ENCODE results near the gene TMEM119. TPM values are rescaled to one million over a fixed set of nuclear protein-coding genes. Genes with fewer than 3 reads are reported as not detected.
"Not testable (repeated sequence)": the region's sequence is repeated elsewhere in the genome, so short reads cannot be mapped to it uniquely, and the experiment has no call there.

The TMEM119 gene
- total and polyA plus RNA-seq, 2 experiments from 2014 or later = 0.21 to 0.48 TPM

DNA sequence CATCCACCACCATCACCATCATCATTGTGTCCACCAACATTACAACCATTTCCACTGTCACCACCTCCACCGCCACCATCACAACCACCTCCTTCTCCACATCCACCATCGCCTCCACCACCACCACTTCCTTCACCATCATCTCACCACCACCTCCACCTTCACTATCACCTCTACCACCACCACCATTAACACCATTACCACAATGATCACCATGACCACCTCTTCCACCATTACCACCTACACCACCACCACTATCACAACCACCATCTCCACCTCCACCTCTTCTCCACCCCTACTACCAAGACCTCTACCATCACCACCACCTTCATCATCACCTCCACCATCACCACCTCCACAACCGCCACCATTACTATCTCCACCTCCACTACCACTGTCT, 19.1 kb downstream of the TMEM119 start:
- no peak overlapping the region for H3K27ac ChIP-seq
- H3K4me1 ChIP-seq (ENCODE audit: low read depth) = no peaks in the 10 kb centered on the region
- no peak for DNase-seq (ENCODE audit: low read depth in 1 of 2, low spot score in 1 of 2)
- no peak overlapping the region for H3K4me3 ChIP-seq
- TF ChIP-seq, protein P1, sequence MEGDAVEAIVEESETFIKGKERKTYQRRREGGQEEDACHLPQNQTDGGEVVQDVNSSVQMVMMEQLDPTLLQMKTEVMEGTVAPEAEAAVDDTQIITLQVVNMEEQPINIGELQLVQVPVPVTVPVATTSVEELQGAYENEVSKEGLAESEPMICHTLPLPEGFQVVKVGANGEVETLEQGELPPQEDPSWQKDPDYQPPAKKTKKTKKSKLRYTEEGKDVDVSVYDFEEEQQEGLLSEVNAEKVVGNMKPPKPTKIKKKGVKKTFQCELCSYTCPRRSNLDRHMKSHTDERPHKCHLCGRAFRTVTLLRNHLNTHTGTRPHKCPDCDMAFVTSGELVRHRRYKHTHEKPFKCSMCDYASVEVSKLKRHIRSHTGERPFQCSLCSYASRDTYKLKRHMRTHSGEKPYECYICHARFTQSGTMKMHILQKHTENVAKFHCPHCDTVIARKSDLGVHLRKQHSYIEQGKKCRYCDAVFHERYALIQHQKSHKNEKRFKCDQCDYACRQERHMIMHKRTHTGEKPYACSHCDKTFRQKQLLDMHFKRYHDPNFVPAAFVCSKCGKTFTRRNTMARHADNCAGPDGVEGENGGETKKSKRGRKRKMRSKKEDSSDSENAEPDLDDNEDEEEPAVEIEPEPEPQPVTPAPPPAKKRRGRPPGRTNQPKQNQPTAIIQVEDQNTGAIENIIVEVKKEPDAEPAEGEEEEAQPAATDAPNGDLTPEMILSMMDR (IDR thresholded peaks at IDR 0.05; ENCODE audit: low read depth, low read length) = no peak
- H3K36me3 ChIP-seq = no peaks in the 10 kb centered on the region
- H3K27me3 ChIP-seq = no peaks in the 10 kb centered on the region
- no peaks in the 10 kb centered on the region for H3K9me3 ChIP-seq (ENCODE audit: low read depth)

DNA sequence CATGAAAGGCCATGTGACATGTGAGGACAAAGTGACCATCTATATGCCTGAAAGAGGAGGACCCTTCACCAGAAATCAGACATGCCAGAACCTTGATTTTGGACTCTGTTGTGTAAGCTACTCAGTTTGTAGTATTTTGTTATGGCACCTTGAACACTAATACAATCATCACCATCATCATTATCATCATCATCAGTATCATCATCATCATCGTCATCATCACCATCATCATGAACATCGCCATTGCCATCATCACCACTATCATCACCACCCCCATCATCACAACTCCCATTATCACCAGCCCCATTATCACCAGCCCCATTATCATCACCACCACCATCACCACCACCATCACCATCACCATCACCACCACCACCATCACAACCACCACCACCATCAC, 19.6 kb downstream of the TMEM119 start:
- Histone ChIP-seq H3K4me3 (no peak overlapping the region), H3K27me3 (no peaks in the 10 kb centered on the region), H3K36me3 (no peaks in the 10 kb centered on the region), H3K27ac (no peak overlapping the region), H3K9me3 (ENCODE audit: low read depth) (no peaks in the 10 kb centered on the region), H3K4me1 (ENCODE audit: low read depth) (no peaks in the 10 kb centered on the region)
- TF ChIP-seq, protein P1 (IDR thresholded peaks at IDR 0.05; ENCODE audit: low read depth, low read length) = no peak
- DNase-seq (ENCODE audit: low read depth in 1 of 2, low spot score in 1 of 2) = no peak

DNA sequence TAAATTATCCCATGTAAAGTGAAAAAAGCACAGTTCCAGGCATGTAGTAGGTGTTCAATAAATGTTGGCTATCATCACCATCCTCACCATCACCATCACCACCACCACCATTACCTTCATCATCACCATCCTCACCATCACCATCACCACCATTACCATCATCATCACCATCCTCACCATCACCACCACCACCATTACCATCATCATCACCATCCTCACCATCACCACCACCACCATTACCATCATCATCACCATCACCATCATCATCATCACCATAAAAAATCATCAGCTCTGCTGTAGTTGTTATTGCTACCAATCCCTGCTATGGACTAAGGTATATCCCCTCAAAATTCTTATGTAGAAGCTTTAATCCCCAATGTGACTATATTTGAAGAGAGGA, 20.4 kb downstream of the TMEM119 start:
- H3K4me3 ChIP-seq = no peak overlapping the region
- TF ChIP-seq, protein P1 (IDR thresholded peaks at IDR 0.05; ENCODE audit: low read depth, low read length) = no peak
- no peaks in the 10 kb centered on the region for H3K9me3 ChIP-seq (ENCODE audit: low read depth)
- no peaks in the 10 kb centered on the region for H3K4me1 ChIP-seq (ENCODE audit: low read depth)
- no peak for DNase-seq (ENCODE audit: low read depth in 1 of 2, low spot score in 1 of 2)
- no peak overlapping the region for H3K27ac ChIP-seq
- no peaks in the 10 kb centered on the region for H3K36me3 ChIP-seq
- no peaks in the 10 kb centered on the region for H3K27me3 ChIP-seq

DNA sequence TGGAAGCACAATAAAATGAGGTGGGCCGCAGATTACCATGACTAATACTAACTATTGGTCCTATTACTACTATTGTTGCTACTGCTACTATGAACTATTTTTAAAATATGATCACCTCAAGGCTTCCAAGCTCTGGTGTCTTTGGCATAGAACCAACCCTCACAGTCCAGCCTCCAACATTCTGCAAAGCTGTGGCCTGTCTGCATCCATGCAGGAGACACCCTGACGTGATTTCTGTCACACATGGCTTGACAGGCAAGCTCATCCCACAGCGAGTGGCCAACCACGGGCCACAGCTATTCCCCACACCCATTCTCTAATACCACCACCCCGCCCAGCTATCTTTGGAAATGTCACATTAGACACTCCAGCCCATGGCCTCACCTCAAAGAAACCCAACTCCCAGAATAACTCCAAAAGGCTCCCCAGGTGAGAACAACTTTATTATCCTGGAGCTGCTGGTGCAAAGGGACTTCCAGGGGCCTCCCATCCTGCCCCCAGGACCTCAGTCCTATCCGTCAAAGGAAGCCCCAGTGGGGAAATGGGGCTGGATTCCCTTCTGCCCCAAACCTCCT, 21.1 kb downstream of the TMEM119 start:
- no peaks in the 10 kb centered on the region for H3K36me3 ChIP-seq
- no peak for DNase-seq (ENCODE audit: low read depth in 1 of 2, low spot score in 1 of 2)
- H3K4me3 ChIP-seq = no peak overlapping the region
- no peaks in the 10 kb centered on the region for H3K27me3 ChIP-seq
- no peaks in the 10 kb centered on the region for H3K4me1 ChIP-seq (ENCODE audit: low read depth)
- no peaks in the 10 kb centered on the region for H3K9me3 ChIP-seq (ENCODE audit: low read depth)
- no peak overlapping the region for H3K27ac ChIP-seq
- TF ChIP-seq, protein P1 (IDR thresholded peaks at IDR 0.05; ENCODE audit: low read depth, low read length) = no peak

DNA sequence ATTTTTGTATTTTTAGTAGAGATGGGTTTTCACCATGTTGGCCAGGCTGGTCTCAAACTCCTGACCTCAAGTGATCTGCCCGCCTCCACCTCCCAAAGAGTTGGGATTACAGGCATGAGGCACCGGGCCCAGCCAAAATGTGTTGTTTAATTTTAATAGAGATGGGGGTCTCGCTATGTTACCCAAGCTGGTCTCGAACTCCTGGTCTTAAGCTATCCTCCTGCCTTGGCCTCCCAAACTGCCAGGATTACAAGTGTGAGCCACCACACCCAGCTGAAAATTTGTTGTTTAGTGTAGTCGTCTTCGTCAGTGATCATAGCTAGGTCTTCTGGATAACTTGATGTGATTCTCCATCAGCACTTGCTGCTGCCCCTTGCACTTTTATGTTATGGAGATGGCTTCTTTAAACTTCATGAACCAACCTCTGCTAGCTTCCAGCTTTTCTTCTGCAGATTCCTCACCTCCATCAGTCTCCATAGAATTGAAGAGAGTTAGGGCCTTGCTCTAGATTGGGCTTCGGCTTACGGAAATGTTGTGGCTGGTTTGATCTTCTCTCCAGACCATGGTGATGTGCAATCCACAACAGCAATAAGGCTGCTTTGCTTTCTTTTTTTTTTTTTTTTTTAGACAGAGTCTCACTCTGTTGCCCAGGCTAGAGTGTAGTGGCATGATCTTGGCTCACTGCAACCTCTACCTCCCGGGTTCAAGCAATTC, 22.5 kb downstream of the TMEM119 start:
- H3K9me3 ChIP-seq (ENCODE audit: low read depth) = no peaks in the 10 kb centered on the region
- no peaks in the 10 kb centered on the region for H3K36me3 ChIP-seq
- H3K4me1 ChIP-seq (ENCODE audit: low read depth) = no peaks in the 10 kb centered on the region
- no peaks in the 10 kb centered on the region for H3K27me3 ChIP-seq
- no peak overlapping the region for H3K27ac ChIP-seq
- no peak overlapping the region for H3K4me3 ChIP-seq
- TF ChIP-seq, protein P1 (IDR thresholded peaks at IDR 0.05; ENCODE audit: low read depth, low read length) = no peak
- DNase-seq (ENCODE audit: low read depth in 1 of 2, low spot score in 1 of 2) = peak in 1 of 2 donors; percentile 25

DNA sequence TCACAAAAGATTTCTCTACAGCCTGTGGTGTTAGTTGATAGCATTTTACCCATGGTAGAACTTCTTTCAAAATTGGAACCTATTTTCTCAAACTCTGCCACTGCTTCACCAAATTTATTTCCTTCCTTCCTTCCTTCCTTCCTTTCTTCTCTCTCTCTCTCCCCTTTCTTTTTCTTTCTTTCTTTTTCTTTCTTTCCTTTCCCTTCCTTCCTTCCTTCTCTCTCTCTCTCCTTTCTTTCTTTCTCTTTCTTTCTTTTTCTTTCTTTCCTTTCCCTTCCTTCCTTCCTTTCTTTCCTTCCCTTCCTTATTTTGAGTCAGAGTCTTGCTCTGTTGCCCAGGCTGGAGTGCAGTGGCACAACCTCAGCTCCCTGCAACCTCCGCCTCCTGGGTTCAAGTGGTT, 23.6 kb downstream of the TMEM119 start:
- not testable (repeated sequence) for H3K27ac ChIP-seq; H3K9me3 ChIP-seq (ENCODE audit: low read depth); H3K27me3 ChIP-seq; H3K4me3 ChIP-seq; H3K4me1 ChIP-seq (ENCODE audit: low read depth); DNase-seq (ENCODE audit: low read depth in 1 of 2, low spot score in 1 of 2); H3K36me3 ChIP-seq
